HEK293 (cell line): ENCODE data around the gene BARD1.
A peak's percentile ranks its signal among the peaks of the same experiment; 100 is the strongest.

ENCODE experiments used
- CTCF ChIA-PET: fragments of 350-600 bp; formaldehyde crosslinking; extraction: SDS; loops from one replicate; lab custom pipeline; 2021; ENCODE audit warnings: antibody characterized with exemption; lab: Yijun Ruan, JAX
- POLR2A ChIA-PET: fragments of 300-600 bp; formaldehyde crosslinking; extraction: SDS; loops from one replicate; lab custom pipeline; 2020; ENCODE audit warnings: antibody characterized with exemption, inconsistent platforms; lab: Yijun Ruan, JAX
- H3K27ac ChIP-seq: fragments of 200-500 bp; sonication (Bioruptor generic); 2 replicates; pipeline ENCODE4 v1.5.1; 2014; ENCODE audit warnings: low read depth, low read length, control low read depth, inconsistent platforms; ENCODE audit errors: extremely low read depth
- H3K36me3 ChIP-seq, 2 experiments: fragments of 200-500 bp in 1 of 2; sonication (Bioruptor generic) in 1 of 2; 1 replicate in 1 of 2; 2 replicates in 1 of 2; pipeline ENCODE4 v1.5.1; 2014 to 2017; ENCODE audit warnings: inconsistent platforms in 2 of 2, low read length in 2 of 2; ENCODE audit not compliant: control insufficient read depth in 2 of 2, insufficient read depth in 1 of 2
- H3K4me1 ChIP-seq: fragments of 200-500 bp; sonication (Bioruptor generic); 2 replicates; pipeline ENCODE4 v1.5.1; 2014; ENCODE audit warnings: mild to moderate bottlenecking, low read length, inconsistent platforms; ENCODE audit not compliant: control insufficient read depth, insufficient read depth
- H3K4me3 ChIP-seq: 2 replicates; pipeline ENCODE4 v1.5.1; 2011; ENCODE audit warnings: low read depth, mild to moderate bottlenecking, control low read depth, low read length, moderate library complexity
- H3K9me3 ChIP-seq: fragments of 200-500 bp; sonication (Bioruptor generic); 2 replicates; pipeline ENCODE4 v1.5.1; 2014; ENCODE audit warnings: low read depth, low read length, inconsistent platforms; ENCODE audit not compliant: control insufficient read depth, insufficient read depth
- KLF9 ChIP-seq: fragments of 450-650 bp; formaldehyde crosslinking; IDR thresholded peaks from 2 replicates; pipeline ENCODE4 v1.5.1; 2016; ENCODE audit warnings: missing biosample characterization, missing genetic modification characterization, low read depth
- PATZ1 ChIP-seq: fragments of 450-650 bp; formaldehyde crosslinking; IDR thresholded peaks from 2 replicates; pipeline ENCODE4 v1.5.1; 2016; ENCODE audit warnings: missing biosample characterization, missing genetic modification characterization
- PRDM10 ChIP-seq: fragments of 450-650 bp; formaldehyde crosslinking; IDR thresholded peaks from 2 replicates; pipeline ENCODE4 v1.5.1; 2016; ENCODE audit warnings: missing biosample characterization, missing genetic modification characterization
- SP2 ChIP-seq: fragments of 450-650 bp; formaldehyde crosslinking; IDR thresholded peaks from 2 replicates; pipeline ENCODE4 v1.5.1; 2016; ENCODE audit warnings: missing biosample characterization, missing genetic modification characterization
- SP3 ChIP-seq: fragments of 450-650 bp; formaldehyde crosslinking; IDR thresholded peaks from 2 replicates; pipeline ENCODE4 v1.5.1; 2016; ENCODE audit warnings: missing biosample characterization, missing genetic modification characterization
- ZBTB20 ChIP-seq: fragments of 450-650 bp; formaldehyde crosslinking; IDR thresholded peaks from 2 replicates; pipeline ENCODE4 v1.5.1; 2016; ENCODE audit warnings: missing biosample characterization, missing genetic modification characterization
- ZBTB21 ChIP-seq: fragments of 450-650 bp; formaldehyde crosslinking; IDR thresholded peaks from 2 replicates; pipeline ENCODE4 v1.5.1; 2017; ENCODE audit warnings: missing biosample characterization, missing genetic modification characterization
- ZBTB26 ChIP-seq: fragments of 450-650 bp; formaldehyde crosslinking; optimal IDR thresholded peaks from 2 replicates; pipeline ENCODE3; 2016; ENCODE audit warnings: missing biosample characterization, mild to moderate bottlenecking, missing genetic modification characterization
- ZNF10 ChIP-seq: fragments of 450-650 bp; formaldehyde crosslinking; IDR thresholded peaks from 2 replicates; pipeline ENCODE4 v1.5.1; 2017; ENCODE audit warnings: missing biosample characterization, missing genetic modification characterization
- ZNF175 ChIP-seq: fragments of 450-650 bp; formaldehyde crosslinking; IDR thresholded peaks from 2 replicates; pipeline ENCODE4 v1.5.1; 2016; ENCODE audit warnings: missing biosample characterization, missing genetic modification characterization
- ZNF223 ChIP-seq: fragments of 450-650 bp; formaldehyde crosslinking; IDR thresholded peaks from 2 replicates; pipeline ENCODE4 v1.5.1; 2016; ENCODE audit warnings: missing biosample characterization, missing genetic modification characterization
- ZNF335 ChIP-seq: fragments of 450-650 bp; formaldehyde crosslinking; conservative IDR thresholded peaks from 2 replicates; pipeline ENCODE4 v1.5.1; 2016; ENCODE audit warnings: missing biosample characterization, missing genetic modification characterization
- ZNF354C ChIP-seq: fragments of 450-650 bp; formaldehyde crosslinking; IDR thresholded peaks from 2 replicates; pipeline ENCODE4 v1.5.1; 2016; ENCODE audit warnings: missing biosample characterization, missing genetic modification characterization, low read depth, borderline replicate concordance
- ZNF670 ChIP-seq: fragments of 450-650 bp; formaldehyde crosslinking; IDR thresholded peaks from 2 replicates; pipeline ENCODE4 v1.5.1; 2016; ENCODE audit warnings: missing biosample characterization, missing genetic modification characterization, low read depth
- ZNF692 ChIP-seq: fragments of 450-650 bp; formaldehyde crosslinking; IDR thresholded peaks from 2 replicates; pipeline ENCODE4 v1.5.1; 2016; ENCODE audit warnings: missing biosample characterization, missing genetic modification characterization
- ZXDB ChIP-seq: fragments of 450-650 bp; formaldehyde crosslinking; IDR thresholded peaks from 2 replicates; pipeline ENCODE4 v1.5.1; 2016; ENCODE audit warnings: missing biosample characterization, missing genetic modification characterization

BARD1 gene

GRCh38 chr2:214810671-214811070 is 1.2 kb upstream of the BARD1 start:
- CTCF ChIA-PET = no interaction called here
- POLR2A ChIA-PET = no interaction called here
- TF ChIP-seq ZNF354C (tag by site-specific recombination) (no peak), ZNF175 (tag by site-specific recombination) (no peak), KLF9 (tag by site-specific recombination) (no peak), ZNF335 (tag by site-specific recombination) (no peak)

GRCh38 chr2:214809751-214810564 is 475 bp upstream of the BARD1 start:
- ChIA-PET CTCF (no interaction called here), POLR2A (interaction anchor here (0.6 to 1.7 kb wide), 5 partner anchors 9 to 720 kb away, joined by 3 to 5 read pairs (median 3); no protein-coding TSS in a partner anchor)
- TF ChIP-seq SP3 (tag by site-specific recombination) = peak; percentile 60
- no peak for TF ChIP-seq ZBTB21 (tag by site-specific recombination)
- peak; percentile 33 for TF ChIP-seq ZNF335 (tag by site-specific recombination)
- no peak for TF ChIP-seq ZNF223
- peak; percentile 33; the same call in 1 of the 2 replicates for TF ChIP-seq PRDM10 (tag by site-specific recombination)
- peak; percentile 90 for TF ChIP-seq KLF9 (tag by site-specific recombination)
- peak; percentile 68 for TF ChIP-seq SP2 (tag by site-specific recombination)
- 0 out of 2 replicates have a peak, but pooled peaks have one; percentile 4 for TF ChIP-seq ZNF692 (tag by site-specific recombination)
- TF ChIP-seq PATZ1 (tag by site-specific recombination) = peak; percentile 45
- peak; percentile 63; the same call in 1 of the 2 replicates for TF ChIP-seq ZBTB20 (tag by site-specific recombination)
- no peak for TF ChIP-seq ZNF670 (tag by site-specific recombination)
- no peak for TF ChIP-seq ZNF10 (tag by site-specific recombination)
- 0 out of 2 replicates have a peak, but pooled peaks have one; percentile 18 for TF ChIP-seq ZXDB (tag by site-specific recombination)
- TF ChIP-seq ZBTB26 (tag by site-specific recombination) = peak; percentile 50
- TF ChIP-seq, all 188 proteins: peak for 10
- H3K4me1 ChIP-seq = peaks cover 9% of the 10 kb centered on the region; the same call in 1 of the 2 replicates
- H3K27ac ChIP-seq = peak overlapping the region; percentile 98; the same call in 1 of the 2 replicates
- peaks cover 0 to 11% of the 10 kb centered on the region in 2 experiments; a peak in 1 of 3 replicates for H3K36me3 ChIP-seq
- H3K4me3 ChIP-seq = peak overlapping the region; percentile 81
- H3K9me3 ChIP-seq = no peaks in the 10 kb centered on the region

More at GRCh38 chr2:214810671-214811070, 1.2 kb upstream of the BARD1 start:
- Histone ChIP-seq H3K36me3 (peaks cover 0 to 8% of the 10 kb centered on the region in 2 experiments; a peak in 1 of 3 replicates), H3K9me3 (no peaks in the 10 kb centered on the region), H3K4me3 (no peak overlapping the region), H3K4me1 (peaks cover 9% of the 10 kb centered on the region; the same call in 1 of the 2 replicates), H3K27ac (no peak overlapping the region)
